ENCODE results near the gene PDE5A.

The PDE5A gene

DNA sequence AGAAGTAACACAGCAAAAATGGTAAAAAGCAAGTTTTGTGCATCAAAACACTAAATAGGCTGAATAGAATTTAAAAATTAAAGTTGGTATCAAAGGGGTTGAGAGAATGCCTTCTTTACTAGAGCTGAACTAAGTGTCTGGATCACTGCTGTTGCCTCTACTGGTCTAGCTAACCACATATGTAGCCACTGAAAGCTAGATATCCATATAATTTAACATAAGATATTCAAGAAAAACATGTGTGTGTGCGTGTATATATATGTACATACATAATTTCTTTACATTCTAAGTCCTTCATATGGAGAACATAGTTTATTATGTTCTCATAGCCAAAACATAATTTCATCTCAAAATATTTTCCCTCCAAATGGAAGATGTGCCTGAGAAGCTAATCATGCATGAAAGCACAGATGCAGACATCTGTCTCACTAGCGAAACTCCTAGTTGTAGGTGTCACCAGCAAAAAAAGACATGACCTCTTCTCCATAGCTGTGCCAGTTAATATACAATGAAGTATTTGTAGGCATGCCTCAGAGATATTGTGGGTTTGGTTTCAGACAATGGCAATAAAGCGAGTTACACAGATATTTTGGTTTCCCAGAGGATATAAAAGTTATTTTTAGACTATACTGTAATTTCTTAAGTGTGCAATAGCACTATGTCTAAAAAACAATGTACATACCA lies 47.3 kb downstream of the PDE5A start:
- no peak overlapping the region for H2AFZ ChIP-seq (ENCODE audit: low read depth, low read length)
- peaks cover 3% of the 10 kb centered on the region for H3K9me3 ChIP-seq (ENCODE audit: control insufficient read depth, low read length)
- no peak overlapping the region for H3K18ac ChIP-seq (ENCODE audit: low read depth in 1 of 2, low read length in 2 of 2)
- H3K27ac ChIP-seq (ENCODE audit: low read length, poor library complexity, severe bottlenecking): no peak overlapping the region
- H3K4me1 ChIP-seq (ENCODE audit: control insufficient read depth, insufficient read depth, low read depth, low read length): no peaks in the 10 kb centered on the region
- no peaks in the 10 kb centered on the region for H3K36me3 ChIP-seq (ENCODE audit: control insufficient read depth in 1 of 2, insufficient read depth in 2 of 2, low read depth in 1 of 2, low read length in 2 of 2)
- H3K79me1 ChIP-seq (replicated peaks; ENCODE audit: low read length, poor library complexity, severe bottlenecking): peaks cover 2% of the 10 kb centered on the region
- H3K27me3 ChIP-seq (ENCODE audit: control insufficient read depth in 1 of 2, insufficient read depth in 1 of 2, low read length in 2 of 2): no peaks in the 10 kb centered on the region
- H3K4ac ChIP-seq (ENCODE audit: low read depth in 1 of 2, low read length in 2 of 2): no peak overlapping the region
- no peak overlapping the region for H3K4me2 ChIP-seq (ENCODE audit: low read length, poor library complexity, severe bottlenecking)
- no peak overlapping the region for H4K91ac ChIP-seq (ENCODE audit: low read length)
- H2BK12ac ChIP-seq (ENCODE audit: low read length in 2 of 2): no peak overlapping the region
- H2AK5ac ChIP-seq (ENCODE audit: low read length, severe bottlenecking): no peak overlapping the region
- no peak overlapping the region for H2BK15ac ChIP-seq (ENCODE audit: low read depth, poor library complexity, severe bottlenecking)
- H2BK120ac ChIP-seq (ENCODE audit: low read depth, low read length): no peak overlapping the region
- H3K4me3 ChIP-seq (ENCODE audit: insufficient read depth in 1 of 2, low read depth in 1 of 2, low read length in 2 of 2): no peak overlapping the region
- no peak overlapping the region for H4K8ac ChIP-seq (ENCODE audit: low read length)
- no peak for DNase-seq
- 90% methylated on average over 1 of the region's 3 CpGs for WGBS
- H3K9ac ChIP-seq (ENCODE audit: low read length): no peak overlapping the region
- H3K23ac ChIP-seq (ENCODE audit: low read length in 2 of 2): no peak overlapping the region
- H2BK5ac ChIP-seq (ENCODE audit: low read depth, low read length, poor library complexity, severe bottlenecking): no peak overlapping the region
- no peak overlapping the region for H3K14ac ChIP-seq (ENCODE audit: low read length in 2 of 2)

DNA sequence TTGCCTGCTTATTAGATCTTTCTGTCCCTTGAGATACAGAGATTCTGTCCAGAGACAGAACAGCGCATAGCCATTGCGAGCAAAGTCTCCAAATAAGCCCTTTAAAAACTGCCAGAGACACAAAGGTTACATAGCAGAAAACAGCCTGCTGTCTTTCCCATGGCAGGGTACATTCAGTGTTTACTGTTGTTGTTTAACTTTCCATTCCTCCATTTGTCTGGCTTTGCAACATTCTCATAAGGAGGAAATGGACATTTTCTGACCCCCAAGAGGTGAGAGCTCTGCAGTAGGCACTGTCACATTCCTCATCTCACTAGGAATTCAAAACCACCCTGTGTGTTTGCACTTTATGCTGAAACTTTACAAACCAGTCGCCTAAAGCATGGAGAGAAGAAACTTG lies 48.3 kb downstream of the PDE5A start:
- Histone ChIP-seq H3K9ac (ENCODE audit: low read length) (no peak overlapping the region), H3K4ac (ENCODE audit: low read depth in 1 of 2, low read length in 2 of 2) (no peak overlapping the region), H3K36me3 (ENCODE audit: control insufficient read depth in 1 of 2, insufficient read depth in 2 of 2, low read depth in 1 of 2, low read length in 2 of 2) (no peaks in the 10 kb centered on the region), H2AK5ac (ENCODE audit: low read length, severe bottlenecking) (no peak overlapping the region), H3K9me3 (ENCODE audit: control insufficient read depth, low read length) (peaks cover 3% of the 10 kb centered on the region), H4K91ac (ENCODE audit: low read length) (no peak overlapping the region), H3K4me2 (ENCODE audit: low read length, poor library complexity, severe bottlenecking) (no peak overlapping the region), H3K14ac (ENCODE audit: low read length in 2 of 2) (no peak overlapping the region), H2BK5ac (ENCODE audit: low read depth, low read length, poor library complexity, severe bottlenecking) (no peak overlapping the region), H2AFZ (ENCODE audit: low read depth, low read length) (no peak overlapping the region), H3K27ac (ENCODE audit: low read length, poor library complexity, severe bottlenecking) (no peak overlapping the region), H3K27me3 (ENCODE audit: control insufficient read depth in 1 of 2, insufficient read depth in 1 of 2, low read length in 2 of 2) (no peaks in the 10 kb centered on the region), H3K4me1 (ENCODE audit: control insufficient read depth, insufficient read depth, low read depth, low read length) (no peaks in the 10 kb centered on the region), H3K18ac (ENCODE audit: low read depth in 1 of 2, low read length in 2 of 2) (no peak overlapping the region), H3K23ac (ENCODE audit: low read length in 2 of 2) (no peak overlapping the region), H2BK12ac (ENCODE audit: low read length in 2 of 2) (no peak overlapping the region), H4K8ac (ENCODE audit: low read length) (no peak overlapping the region), H3K79me1 (replicated peaks; ENCODE audit: low read length, poor library complexity, severe bottlenecking) (peaks cover 2% of the 10 kb centered on the region), H3K4me3 (ENCODE audit: insufficient read depth in 1 of 2, low read depth in 1 of 2, low read length in 2 of 2) (no peak overlapping the region), H2BK120ac (ENCODE audit: low read depth, low read length) (no peak overlapping the region), H2BK15ac (ENCODE audit: low read depth, poor library complexity, severe bottlenecking) (no peak overlapping the region)
- DNase-seq: peak; percentile 69
- 64% methylated on average over 3 of the region's 3 CpGs for WGBS

DNA sequence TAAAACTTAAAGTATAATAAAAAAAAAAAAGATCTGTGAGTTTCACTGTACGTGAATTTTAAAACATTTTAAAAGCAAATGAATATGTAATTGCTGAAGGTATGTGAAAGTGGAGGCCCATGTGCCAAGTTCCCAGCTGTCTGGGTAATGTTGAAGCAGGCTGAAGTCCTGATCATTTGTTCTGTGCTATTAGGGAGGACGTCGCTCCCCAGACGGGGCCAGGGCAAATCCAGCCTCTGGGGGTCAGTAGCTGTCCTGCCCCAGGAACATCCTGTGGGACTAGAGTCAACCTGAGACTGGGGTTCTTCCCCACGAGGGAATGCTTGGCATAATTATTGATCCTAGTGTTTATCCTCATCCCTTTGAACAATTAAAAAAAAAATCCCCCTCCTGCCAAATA lies 48.8 kb downstream of the PDE5A start:
- Histone ChIP-seq H3K79me1 (replicated peaks; ENCODE audit: low read length, poor library complexity, severe bottlenecking) (peaks cover 2% of the 10 kb centered on the region), H2BK15ac (ENCODE audit: low read depth, poor library complexity, severe bottlenecking) (no peak overlapping the region), H3K27me3 (ENCODE audit: control insufficient read depth in 1 of 2, insufficient read depth in 1 of 2, low read length in 2 of 2) (no peaks in the 10 kb centered on the region), H3K14ac (ENCODE audit: low read length in 2 of 2) (peak overlapping the region in 1 of 2 experiments; percentile 65), H3K23ac (ENCODE audit: low read length in 2 of 2) (no peak overlapping the region), H3K9ac (ENCODE audit: low read length) (no peak overlapping the region), H3K18ac (ENCODE audit: low read depth in 1 of 2, low read length in 2 of 2) (peak overlapping the region in 1 of 2 experiments; percentile 78), H3K27ac (ENCODE audit: low read length, poor library complexity, severe bottlenecking) (no peak overlapping the region), H3K4me3 (ENCODE audit: insufficient read depth in 1 of 2, low read depth in 1 of 2, low read length in 2 of 2) (no peak overlapping the region), H3K9me3 (ENCODE audit: control insufficient read depth, low read length) (peaks cover 3% of the 10 kb centered on the region), H3K4me1 (ENCODE audit: control insufficient read depth, insufficient read depth, low read depth, low read length) (no peaks in the 10 kb centered on the region), H3K4ac (ENCODE audit: low read depth in 1 of 2, low read length in 2 of 2) (peak overlapping the region in 1 of 2 experiments; percentile 49), H2BK120ac (ENCODE audit: low read depth, low read length) (no peak overlapping the region), H2BK5ac (ENCODE audit: low read depth, low read length, poor library complexity, severe bottlenecking) (no peak overlapping the region), H4K8ac (ENCODE audit: low read length) (no peak overlapping the region), H2AK5ac (ENCODE audit: low read length, severe bottlenecking) (no peak overlapping the region), H4K91ac (ENCODE audit: low read length) (no peak overlapping the region), H2AFZ (ENCODE audit: low read depth, low read length) (no peak overlapping the region), H2BK12ac (ENCODE audit: low read length in 2 of 2) (no peak overlapping the region), H3K36me3 (ENCODE audit: control insufficient read depth in 1 of 2, insufficient read depth in 2 of 2, low read depth in 1 of 2, low read length in 2 of 2) (no peaks in the 10 kb centered on the region), H3K4me2 (ENCODE audit: low read length, poor library complexity, severe bottlenecking) (no peak overlapping the region)
- DNase-seq: no peak
- WGBS: 81% methylated on average over 5 of the region's 5 CpGs

DNA sequence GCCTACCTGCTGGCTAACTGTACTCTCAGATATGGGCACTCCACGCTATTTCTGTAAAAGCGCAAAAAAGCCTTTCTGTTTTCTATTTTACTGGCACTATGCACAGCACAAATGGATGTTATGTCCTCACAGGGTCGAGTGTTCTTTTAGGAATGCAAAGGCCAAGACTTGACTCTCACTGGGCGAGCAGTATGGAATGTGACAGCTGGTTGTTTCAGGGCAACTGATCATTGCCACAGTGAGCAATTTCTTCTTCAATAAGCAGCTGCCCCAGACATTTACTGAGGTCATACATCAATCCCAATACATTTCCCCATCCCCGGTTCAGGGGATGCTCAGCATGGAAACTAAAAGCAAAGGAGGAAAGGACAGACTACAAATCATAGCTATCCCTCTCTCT lies 58.2 kb downstream of the PDE5A start:
- Histone ChIP-seq H3K4me1 (ENCODE audit: control insufficient read depth, insufficient read depth, low read depth, low read length) (no peaks in the 10 kb centered on the region), H3K4me3 (ENCODE audit: insufficient read depth in 1 of 2, low read depth in 1 of 2, low read length in 2 of 2) (no peak overlapping the region), H3K14ac (ENCODE audit: low read length in 2 of 2) (no peak overlapping the region), H2BK12ac (ENCODE audit: low read length in 2 of 2) (no peak overlapping the region), H3K4me2 (ENCODE audit: low read length, poor library complexity, severe bottlenecking) (no peak overlapping the region), H2BK5ac (ENCODE audit: low read depth, low read length, poor library complexity, severe bottlenecking) (no peak overlapping the region), H3K27me3 (ENCODE audit: control insufficient read depth in 1 of 2, insufficient read depth in 1 of 2, low read length in 2 of 2) (no peaks in the 10 kb centered on the region), H2BK120ac (ENCODE audit: low read depth, low read length) (no peak overlapping the region), H3K79me1 (replicated peaks; ENCODE audit: low read length, poor library complexity, severe bottlenecking) (no peaks in the 10 kb centered on the region), H4K91ac (ENCODE audit: low read length) (no peak overlapping the region), H3K23ac (ENCODE audit: low read length in 2 of 2) (no peak overlapping the region), H2BK15ac (ENCODE audit: low read depth, poor library complexity, severe bottlenecking) (no peak overlapping the region), H2AK5ac (ENCODE audit: low read length, severe bottlenecking) (no peak overlapping the region), H3K9me3 (ENCODE audit: control insufficient read depth, low read length) (peaks cover 13% of the 10 kb centered on the region), H3K9ac (ENCODE audit: low read length) (no peak overlapping the region), H3K36me3 (ENCODE audit: control insufficient read depth in 1 of 2, insufficient read depth in 2 of 2, low read depth in 1 of 2, low read length in 2 of 2) (peaks cover 0 to 3% of the 10 kb centered on the region in 2 experiments), H3K4ac (ENCODE audit: low read depth in 1 of 2, low read length in 2 of 2) (no peak overlapping the region), H3K18ac (ENCODE audit: low read depth in 1 of 2, low read length in 2 of 2) (no peak overlapping the region), H4K8ac (ENCODE audit: low read length) (no peak overlapping the region), H3K27ac (ENCODE audit: low read length, poor library complexity, severe bottlenecking) (peak overlapping the region; percentile 27), H2AFZ (ENCODE audit: low read depth, low read length) (no peak overlapping the region)
- peak; percentile 72 for DNase-seq
- WGBS: 50% methylated on average over 5 of the region's 5 CpGs
